ENCODE data around the gene SLC5A5.

DNA sequence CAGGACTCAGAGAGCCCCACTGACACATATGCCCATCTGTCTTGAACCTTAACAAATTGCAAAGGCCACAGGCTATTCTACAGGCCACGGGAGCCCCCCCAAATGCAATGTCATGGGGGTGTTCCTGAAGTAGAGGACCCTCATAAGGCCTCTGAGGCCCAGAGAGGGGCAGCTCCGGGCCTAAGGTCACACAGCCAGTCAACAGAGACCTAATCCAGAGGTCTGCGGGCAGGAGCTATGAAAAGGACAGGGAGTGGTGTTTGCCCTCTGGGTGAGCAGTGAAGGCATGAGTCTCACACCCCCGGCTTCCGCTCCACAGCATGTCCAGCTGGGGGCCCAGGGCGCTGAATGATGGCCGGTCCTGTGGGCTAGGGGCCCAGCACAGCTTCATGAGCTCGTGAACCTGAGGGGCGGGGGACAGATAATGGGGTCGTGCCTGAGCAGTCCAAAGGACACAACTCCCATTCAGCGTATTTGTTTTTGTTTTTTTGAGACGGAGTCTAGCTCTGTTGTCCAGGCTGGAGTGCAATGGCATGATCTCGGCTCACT, 45.2 kb upstream of the SLC5A5 start:
- TF ChIP-seq, protein P1, sequence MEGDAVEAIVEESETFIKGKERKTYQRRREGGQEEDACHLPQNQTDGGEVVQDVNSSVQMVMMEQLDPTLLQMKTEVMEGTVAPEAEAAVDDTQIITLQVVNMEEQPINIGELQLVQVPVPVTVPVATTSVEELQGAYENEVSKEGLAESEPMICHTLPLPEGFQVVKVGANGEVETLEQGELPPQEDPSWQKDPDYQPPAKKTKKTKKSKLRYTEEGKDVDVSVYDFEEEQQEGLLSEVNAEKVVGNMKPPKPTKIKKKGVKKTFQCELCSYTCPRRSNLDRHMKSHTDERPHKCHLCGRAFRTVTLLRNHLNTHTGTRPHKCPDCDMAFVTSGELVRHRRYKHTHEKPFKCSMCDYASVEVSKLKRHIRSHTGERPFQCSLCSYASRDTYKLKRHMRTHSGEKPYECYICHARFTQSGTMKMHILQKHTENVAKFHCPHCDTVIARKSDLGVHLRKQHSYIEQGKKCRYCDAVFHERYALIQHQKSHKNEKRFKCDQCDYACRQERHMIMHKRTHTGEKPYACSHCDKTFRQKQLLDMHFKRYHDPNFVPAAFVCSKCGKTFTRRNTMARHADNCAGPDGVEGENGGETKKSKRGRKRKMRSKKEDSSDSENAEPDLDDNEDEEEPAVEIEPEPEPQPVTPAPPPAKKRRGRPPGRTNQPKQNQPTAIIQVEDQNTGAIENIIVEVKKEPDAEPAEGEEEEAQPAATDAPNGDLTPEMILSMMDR (IDR thresholded peaks at IDR 0.05; ENCODE audit: insufficient read depth, low read depth, low read length), result no peak
- no peak for TF ChIP-seq EZH2 (IDR thresholded peaks at IDR 0.05; ENCODE audit: insufficient read depth, low read length)

All from astrocyte (in vitro differentiated cells and primary cell).